ENCODE measurements around the gene HUNK.

HUNK gene

DNA sequence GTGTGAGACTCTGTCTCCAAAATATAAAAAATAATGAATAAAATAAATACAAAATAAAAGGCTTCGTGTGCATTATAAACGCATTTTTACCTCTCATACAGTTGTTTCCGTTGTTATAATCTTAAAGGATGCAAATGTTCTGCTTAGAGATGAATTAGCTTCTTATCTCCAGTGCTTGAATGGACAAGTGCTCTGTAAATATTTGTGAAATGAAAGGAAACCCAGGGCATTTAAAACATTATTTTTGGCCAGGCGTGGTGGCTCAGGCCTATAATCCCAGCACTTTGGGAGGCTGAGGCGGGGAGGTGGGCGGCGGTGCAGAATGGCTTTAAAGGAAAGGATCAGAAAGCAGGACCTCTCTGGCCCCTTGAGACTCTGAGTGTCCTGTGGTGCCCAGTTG is 94.5 kb downstream of the HUNK start:
- no peak for DNase-seq

DNA sequence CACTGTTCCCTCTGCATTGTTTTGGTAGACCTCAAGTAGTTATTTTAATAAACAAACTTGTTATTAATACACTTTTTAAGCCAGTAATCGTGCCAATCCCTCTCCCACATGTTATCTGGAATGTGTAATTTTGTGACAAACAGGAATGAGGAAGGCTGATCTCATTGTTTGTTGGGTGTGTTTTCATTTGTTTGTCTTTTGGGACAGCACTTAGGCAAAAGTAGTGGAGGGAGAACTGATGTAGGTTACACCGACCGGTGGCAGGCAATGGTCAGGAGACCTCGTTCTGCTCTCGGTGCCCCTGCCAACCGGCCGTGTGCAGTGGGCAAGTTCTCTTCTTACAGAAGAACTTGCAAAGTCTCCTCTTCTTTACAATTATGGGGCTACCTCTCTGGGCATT is 99.8 kb downstream of the HUNK start:
- DNase-seq, result no peak

DNA sequence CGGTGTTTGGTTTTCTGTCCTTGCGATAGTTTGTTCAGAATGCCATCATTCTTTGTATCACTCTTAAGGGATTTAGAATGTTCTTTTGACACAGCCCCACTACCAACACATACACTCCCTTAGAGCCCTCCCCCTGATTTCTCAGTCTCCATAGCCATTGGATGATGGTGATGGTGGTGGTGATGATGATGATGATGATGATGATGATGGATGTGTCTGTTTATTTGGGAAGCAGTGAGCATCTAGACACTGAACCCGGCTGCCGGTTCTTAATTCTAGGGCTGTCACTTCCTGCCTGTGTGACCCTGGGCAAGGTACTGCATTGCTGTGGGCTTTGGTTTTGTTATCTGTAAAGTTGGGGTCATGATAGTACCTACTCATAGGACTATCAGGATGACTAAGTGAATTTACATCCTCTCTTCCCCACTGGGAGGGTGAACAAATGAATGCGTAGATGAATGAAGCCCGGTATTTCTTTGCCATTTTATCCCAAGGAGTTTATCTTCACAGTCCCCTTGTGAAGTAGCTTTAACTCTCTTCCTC is 100.7 kb downstream of the HUNK start:
- DNase-seq, result no peak

DNA sequence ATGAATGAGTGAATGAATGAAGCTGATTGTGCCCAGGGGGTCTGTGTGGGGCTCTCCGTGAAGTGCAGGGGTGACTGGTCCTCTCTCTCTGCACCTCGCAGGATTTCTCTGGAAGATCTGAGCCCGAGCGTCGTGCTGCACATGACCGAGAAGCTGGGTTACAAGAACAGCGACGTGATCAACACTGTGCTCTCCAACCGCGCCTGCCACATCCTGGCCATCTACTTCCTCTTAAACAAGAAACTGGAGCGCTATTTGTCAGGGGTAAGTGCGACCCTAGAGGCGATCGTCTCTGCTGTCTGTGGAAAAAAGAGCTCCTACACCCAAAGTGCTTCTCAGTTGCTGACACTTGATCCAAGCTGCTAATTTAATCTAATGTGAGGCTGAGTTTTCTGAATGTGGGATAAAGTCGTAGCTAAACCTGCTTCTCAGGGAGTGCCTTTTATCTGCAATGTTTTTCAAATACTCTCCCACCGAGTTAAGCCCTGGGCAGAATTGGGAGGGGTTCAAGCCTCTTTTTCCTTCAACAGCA is 101.7 kb downstream of the HUNK start:
- no peak for DNase-seq

DNA sequence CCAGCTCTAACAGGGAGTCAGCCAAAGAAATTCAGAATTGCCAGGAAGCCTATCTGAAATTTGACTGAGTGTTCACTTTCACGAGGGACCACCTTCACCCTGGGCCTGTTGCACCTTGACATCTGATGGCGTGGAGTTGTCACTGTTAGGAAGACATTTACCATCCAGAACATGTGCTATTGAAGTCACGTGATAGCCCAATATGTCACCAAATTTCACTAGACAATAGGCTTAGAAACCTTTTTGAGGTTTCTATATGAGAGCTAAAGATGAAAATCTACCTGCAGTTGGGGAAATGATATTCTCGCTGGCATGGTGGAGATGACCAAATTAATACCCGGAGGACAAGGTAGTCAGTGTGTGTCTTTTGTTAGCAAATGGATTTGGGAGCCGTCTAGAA is 102.7 kb downstream of the HUNK start:
- no peak for DNase-seq

DNA sequence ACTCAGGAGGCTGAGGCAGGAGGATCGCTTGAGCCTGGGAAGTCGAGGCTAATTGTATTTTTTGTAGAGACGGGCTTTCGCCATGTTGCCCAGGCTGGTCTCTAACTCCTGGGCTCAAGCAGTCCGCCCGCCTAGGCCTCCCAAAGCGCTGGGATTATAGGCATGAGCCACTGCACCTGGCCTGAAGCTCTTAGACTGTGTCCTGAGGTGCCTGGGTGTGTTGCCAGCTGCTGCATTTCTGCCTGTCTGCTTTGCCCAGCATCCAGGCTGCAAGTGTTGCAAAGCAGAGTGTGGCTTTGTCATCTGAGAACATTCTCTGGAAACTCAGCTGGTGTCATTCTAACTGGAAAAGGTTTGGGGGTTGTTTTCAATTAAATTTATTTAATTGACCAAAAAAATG is 105.0 kb downstream of the HUNK start:
- DNase-seq, result no peak

DNA sequence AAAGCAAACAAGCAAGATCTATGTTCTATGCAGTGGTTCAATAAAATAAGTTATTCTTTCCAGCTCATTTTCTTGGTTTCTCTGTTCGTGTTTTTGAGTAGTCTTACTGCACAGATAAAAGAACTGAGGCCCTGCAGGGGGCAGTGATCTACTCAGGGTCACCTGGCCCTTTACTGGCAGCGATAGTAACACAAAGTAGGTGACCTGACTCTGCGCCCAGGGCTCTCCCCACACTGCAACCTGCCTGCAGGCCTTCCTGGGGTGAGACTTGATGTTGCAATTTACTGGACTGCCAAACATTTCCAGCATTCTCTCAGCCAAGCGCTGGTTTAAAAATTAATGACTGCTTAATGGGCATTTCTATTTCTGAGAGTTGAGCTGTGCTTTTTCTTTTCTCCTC is 110.3 kb downstream of the HUNK start:
- DNase-seq, result no peak

DNA sequence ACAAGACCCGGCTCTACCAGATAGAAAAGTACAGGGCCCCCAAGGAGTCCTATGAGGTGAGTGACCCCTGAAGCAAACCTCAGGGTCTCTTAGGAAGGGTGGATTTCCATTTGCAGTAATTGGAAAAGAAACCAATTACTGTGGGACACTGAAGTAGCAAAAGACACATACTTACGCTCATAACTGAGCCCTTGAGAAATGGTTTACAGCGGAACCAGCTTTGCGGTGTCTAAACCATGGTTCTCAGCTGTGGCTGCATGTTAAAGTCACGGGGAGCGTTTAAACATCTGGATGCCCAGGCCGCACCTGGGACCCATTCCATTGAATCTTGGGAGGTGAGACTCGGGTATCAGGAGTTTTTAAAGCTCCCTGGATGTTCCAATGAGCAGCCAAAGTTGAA is 110.7 kb downstream of the HUNK start:
- no peak for DNase-seq

DNA sequence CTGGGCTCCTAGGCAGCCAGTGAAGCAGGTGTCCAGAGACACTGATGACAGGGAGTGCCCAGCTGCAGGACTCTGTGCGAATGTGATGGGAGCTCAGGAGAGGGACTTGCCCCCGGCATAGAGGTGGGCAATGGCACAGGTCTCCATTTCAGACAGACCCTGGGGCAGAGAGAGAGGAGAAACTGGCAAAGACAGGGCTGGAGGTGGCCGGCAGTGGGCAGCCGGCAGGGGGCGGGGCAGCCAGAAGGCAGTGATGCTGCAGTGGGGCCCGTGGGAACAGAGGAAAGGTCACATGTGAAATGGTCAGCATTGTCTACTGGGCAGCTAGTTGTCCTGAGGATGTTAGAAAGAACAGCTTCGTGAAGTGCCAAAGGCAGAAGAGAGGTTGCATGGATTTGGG is 112.6 kb downstream of the HUNK start:
- DNase-seq, result no peak

DNA sequence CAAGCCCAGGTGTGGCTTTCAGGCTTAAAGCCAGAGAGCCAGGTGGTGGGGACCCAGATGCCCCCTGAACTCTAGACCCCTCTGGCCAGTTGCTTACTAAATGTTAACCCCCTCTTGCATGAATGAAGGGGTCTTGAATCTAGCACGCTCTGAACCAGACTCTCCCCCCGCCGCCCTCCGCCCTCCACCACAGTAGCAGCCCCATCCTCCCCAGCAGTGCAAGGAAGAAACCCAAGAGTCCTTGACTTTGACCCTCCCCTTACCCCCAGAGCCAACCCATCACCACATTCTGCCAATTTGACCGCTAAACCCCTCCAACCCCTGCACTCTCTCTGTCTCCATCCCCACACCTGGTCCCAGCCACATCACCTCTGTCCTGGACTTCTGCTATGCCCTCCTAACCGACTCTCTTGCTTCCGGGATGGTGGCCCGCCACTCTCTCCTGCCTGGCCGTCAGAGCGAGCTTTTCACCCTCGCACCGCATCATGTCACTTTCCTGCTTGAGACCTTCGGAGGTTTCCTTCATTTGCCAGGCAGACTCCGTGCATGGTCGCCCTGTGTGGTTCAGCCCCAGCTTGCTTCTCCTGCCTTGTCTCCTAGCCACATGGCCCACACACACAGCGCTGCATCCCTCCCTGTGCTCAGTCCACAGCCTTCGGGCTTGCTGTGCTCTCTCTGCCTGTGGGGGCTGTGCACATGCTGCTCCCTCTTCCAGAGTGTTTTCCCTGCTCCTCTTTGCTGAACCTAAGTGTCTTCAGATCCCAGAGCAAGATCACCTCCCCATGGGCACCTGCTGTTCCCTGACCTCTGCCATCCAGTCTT is 113.4 kb downstream of the HUNK start:
- DNase-seq, result no peak

DNA sequence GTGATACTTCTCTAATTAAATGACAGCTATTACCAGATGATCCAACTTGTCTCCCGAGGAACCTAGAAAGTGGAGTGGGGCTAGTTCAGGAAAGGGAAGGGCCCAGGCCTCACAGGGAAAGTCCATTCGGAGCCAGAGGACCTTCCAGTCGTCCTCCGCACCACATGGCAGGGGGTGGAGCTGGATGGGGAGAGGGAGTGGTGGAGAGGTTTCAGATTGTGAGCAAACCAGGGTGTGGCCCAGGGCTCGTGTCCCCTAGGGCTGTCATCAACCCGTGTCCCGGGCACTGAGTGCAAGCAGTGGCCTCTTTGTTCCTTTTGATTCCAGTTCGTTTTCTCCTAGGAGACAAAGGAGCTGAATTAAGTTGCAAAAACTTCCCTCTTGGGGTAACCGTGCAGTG is 114.9 kb downstream of the HUNK start:
- no peak for DNase-seq

DNA sequence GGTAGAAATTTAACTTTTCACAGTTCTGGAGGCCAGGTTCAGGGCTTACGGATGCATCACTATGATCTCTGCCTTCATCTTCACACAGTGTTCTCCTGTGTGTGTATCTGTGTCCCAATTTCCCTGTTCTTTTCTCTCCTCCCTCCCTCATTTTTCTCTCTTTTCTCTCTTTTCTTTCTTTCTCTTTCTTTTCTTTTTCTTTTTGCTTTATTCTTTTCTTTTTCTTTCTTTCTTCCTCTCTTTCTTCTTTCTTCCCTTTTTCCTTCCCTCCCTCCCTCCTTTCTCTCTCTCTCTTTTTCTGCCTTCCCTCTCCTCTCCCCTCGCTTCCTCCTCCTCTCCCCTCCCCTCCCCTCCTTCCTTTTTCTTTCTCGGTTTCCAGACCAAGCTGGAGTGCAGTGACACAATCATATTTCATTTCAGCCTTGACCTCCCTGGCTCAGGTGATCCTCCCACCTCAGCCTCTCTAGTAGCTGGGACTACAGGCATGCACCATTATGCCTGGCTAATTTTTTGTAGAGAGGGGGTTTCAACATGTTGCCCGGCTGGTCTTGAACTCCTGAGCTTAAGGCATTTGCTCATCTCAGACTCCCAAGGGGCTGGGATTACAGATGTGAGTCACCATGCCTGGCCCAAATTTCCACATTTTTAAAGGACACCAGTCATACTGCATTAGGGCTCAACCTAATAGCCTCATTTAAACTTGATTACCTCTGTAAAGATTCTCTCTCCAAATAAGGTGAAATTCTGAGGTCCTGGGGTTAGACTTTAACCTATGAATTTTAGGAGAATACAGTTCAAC is 115.9 kb downstream of the HUNK start:
- DNase-seq, result no peak

DNA sequence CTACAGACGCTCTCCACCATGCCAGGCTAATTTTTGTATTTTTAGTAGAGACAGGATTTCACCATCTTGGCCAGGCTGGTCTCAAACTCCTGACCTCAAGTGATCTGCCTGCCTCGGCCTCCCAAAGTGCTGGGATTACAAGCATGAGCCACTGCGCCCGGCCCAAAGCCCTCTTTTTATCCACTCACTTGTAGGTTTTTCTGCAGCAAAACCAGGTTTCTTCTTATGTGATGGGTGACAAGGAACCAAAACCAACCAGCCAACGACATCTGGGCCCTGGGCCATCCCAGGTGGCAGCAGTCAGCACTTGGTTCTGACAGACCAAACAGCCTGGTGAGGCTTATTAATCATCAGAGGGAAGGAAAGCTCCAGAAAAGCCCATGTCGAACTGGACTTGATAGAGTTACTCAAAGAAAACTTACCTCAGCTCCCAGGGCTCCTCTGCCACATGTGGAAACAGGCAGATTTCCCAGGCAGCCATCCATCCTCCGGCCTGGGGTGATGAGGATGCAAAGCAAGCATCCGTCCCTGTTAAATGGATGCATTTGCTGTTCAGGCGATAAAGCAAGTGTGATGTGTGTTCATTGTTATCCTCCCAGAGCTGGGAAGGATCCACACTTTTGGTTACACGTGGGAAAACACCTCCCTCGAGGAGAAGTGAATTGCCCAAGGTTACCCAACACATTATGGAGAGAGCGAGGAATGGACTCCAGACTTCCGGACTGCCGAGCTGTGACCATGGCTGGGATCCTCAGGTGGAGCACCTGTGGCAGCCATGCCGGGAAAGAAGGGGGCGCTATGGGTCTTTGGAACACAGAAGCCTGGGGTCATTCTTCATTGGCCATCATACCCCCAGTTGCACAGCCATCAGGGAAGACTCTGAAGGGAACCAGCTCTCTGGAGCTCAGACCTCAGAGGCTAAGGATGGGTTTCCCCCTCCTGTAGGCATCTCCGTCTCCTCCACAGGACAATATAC is 118.8 kb downstream of the HUNK start:
- no peak for DNase-seq

DNA sequence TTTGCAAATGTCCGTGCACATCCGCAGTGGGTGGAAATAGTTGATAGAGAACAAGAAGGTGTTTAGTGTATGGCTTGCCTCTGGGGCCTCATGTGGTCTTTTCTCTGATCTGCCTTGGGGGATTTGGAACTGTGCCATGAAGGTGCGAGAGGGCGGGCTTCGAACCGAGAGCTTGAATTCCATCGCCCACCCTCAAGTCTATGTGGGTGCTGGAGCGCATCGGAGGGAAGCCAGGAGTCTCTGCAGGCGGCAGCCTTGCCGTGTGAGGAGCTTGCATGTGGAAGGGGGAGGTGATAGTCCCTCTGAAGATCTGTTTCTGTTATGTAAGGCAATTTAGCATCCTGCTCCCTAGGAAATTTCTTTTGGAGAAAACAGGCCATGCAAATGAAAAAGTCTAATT is 119.6 kb downstream of the HUNK start:
- DNase-seq, result no peak

DNA sequence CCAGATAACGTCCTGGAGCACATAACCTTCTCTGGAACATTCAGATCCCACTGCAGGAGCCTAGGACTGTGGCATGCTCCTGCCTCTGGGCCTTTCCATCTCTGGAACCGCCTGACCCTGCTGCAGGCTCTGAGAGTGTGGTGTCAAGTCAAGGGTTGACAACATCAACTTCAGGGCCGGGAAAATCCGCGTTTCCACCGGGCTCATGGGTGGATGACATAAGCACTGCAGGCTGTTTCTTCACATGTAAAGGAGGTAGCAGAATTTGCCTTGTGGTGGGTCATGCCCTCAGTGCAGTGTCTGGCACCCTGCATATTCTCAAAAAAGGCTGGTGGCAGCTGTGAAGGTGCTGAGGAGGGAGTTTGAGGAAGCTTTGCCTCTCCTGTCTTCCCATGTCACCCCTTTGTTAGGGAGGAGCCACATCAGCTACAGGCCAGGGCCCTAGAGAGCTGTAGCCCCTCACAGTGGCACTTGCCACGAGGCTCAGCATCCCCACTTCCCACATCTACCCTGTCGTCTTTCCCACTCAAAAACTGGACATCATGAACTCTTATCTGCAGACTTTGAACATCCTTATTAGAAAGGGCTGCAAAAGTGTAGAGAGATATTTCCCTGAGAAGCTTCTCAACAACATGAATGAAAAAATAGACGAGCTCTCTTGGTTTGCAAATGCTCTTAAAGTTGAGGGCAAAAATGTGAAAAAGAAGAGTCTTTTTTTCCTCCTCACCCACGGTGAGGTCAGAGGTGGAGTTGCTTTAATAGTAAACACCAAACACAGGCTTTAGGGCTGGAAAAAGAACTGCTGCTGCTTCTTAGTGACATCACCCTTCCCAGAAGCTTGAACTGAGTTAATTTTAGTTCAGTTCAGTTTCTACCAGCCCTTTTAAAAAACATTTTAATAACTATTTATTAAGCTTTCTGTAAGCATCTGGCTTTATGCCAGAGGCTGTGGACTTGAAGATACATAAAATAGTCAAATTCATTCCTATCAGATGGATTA is 121.3 kb downstream of the HUNK start:
- no peak for DNase-seq

DNA sequence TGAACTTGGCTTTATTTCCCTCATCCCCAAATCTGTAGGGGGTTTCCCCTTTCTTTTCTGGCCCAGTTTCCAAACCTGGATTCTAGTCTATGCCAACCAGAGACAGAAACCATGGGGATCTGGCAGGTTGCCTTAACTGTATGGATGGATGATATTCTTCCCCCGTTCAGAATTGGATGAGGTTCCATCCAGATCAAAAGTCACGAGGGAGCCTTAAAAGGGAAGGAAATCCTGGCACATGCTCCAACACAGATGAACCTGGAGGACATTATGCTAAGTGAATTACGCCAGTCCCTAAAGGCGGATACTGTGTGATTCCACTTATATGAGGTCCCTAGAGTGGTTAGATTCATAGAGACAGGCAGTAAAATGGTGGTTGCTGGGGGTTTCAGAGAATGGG is 124.4 kb downstream of the HUNK start:
- no peak for DNase-seq

DNA sequence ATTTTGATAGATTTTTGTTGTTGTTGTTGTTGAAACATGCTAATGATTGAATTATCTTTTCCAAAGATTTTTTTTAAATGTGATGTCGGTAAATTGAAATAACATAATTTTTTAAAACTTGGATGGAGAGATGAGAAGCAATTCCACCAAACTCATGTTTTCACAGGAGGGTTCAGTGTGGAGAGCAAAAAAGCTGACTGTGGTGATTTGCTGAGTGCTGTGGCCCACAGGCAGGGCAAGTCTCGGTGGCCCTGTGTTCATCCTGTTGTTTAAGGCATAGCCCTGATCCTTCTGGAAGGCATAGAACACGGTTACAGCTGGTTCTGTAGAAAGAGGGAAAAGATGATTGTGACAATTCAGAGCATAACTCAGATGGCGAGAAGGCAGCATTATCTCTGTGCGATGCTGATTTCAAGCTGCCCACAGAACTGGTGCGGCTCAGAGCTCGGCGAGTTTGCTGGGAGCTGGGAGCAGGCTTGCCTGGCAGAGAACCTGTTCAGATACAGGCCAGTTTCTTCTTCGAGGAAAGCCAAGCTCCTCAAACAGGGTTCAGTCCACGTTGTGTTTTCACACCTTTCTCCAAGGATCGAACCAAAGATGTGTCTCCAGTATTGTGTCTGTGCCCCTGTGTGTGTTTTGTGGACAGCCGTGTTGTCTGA is 127.1 kb downstream of the HUNK start:
- DNase-seq, result no peak

DNA sequence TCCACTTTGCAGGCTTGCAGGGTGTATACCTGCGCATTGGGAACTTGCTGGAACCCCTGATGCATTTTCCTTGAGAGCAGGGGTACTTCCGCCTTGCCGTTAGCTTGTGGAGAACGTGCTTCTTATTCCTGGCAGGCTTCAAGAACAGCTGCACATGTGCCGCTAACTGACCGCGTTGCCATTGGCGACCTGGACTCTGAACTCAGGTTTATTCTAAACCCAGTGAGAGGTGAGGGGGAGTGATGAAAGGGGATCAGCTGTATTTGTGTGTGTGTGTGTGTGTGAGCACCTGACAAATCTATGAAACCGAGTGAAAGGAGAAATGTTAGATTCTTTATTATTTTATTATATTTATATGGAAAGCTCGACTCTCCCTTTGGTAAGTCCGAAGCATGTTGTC is 128.6 kb downstream of the HUNK start:
- no peak for DNase-seq

DNA sequence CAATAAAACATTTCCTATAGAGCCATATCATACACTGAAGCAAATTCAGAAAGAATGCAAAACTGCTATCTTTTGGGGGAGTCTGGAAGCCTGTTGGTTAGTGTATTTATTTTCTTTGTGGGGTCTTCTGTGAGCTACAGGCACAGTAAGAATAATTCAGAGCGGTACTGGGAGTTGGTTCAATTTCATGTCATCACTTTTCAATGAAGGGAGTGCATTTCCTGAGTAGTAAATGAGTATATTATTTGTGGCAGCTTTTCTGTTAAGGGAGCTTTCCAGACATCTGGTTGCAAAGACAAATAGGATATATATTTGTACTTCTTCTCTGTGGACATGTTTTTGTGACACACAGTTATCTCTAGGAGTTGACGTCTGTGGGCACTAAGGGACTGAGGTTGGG is 130.6 kb downstream of the HUNK start:
- DNase-seq, result no peak

DNA sequence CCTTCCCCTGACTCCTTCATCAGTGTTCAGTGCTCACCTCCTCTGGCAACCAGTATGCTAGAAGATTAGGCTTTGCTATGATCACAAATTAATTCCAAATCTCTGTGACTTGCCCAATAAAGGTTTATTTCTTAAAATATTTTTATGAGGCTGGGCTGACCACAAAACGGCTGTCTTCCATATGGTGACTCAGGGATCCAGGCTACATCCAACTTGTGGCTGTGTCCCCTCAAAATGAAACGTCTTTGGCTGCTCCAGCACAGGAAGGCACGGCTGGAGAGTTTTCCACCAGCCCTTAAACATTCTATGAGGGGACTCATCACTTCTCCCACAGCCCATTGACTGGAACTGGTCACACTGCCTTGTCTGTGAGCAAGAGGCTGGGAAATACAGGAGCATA is 131.5 kb downstream of the HUNK start:
- no peak for DNase-seq

DNA sequence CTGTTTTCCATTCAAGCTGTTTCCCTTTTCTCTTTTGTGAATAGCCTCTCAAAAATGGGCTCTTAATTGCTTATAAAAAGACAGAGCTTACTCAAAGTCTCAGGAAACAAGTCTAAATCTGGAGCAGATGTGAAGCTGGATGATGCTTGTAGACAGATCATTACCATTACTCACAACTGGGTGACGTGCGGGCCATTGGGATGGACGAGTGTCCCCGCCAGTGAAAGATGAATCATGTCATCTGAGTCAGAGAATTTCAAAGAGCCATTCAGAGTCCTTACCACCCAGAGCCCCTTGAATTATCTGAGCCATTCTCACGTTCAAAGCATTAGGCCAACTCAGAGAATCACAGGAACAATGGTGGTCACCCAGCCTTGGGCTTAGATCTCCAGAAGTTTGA is 134.6 kb downstream of the HUNK start:
- no peak for DNase-seq
